H1 (cell line): ENCODE data around the gene GPR156. TPM values are rescaled to one million over a fixed set of nuclear protein-coding genes. Genes with fewer than 3 reads are reported as not detected.

Experiments
- CTCF ChIA-PET: fragments of 300-600 bp; sonication (Branson Sonifier 250); formaldehyde crosslinking; loops from one replicate; lab custom pipeline; 2021; ENCODE audit not compliant: partially characterized antibody; lab: Charles Lee
- POLR2A ChIA-PET: fragments of 300-600 bp; sonication (Branson Sonifier 250); formaldehyde crosslinking; loops from one replicate; lab custom pipeline; 2021; ENCODE audit warnings: inconsistent platforms; ENCODE audit not compliant: partially characterized antibody; lab: Charles Lee
- DNase-seq, 2 experiments: peaks; one replicate each; pipeline versions ENCODE4 v3.0.0 to v3.0.0-alpha.2; 2010 to 2022; ENCODE audit warnings: low spot score in 2 of 2, low read depth in 1 of 2, mixed read lengths in 1 of 2
- FAIRE-seq: peaks from 2 replicates; lab custom pipeline; 2011; peaks lifted over from hg19 to GRCh38; lab: Jason Lieb, UNC
- H2AFZ ChIP-seq: 2 replicates; pipeline ENCODE4 v1.8.1; 2012; ENCODE audit warnings: low read length, inconsistent platforms
- H2AK5ac ChIP-seq: 2 replicates; pipeline ENCODE4 v1.6.1; 2013; ENCODE audit warnings: low read depth, low read length
- H2BK120ac ChIP-seq: replicated peaks from 2 replicates; pipeline ENCODE3; 2013; ENCODE audit warnings: low read depth, low read length, inconsistent platforms
- H2BK12ac ChIP-seq: 2 replicates; pipeline ENCODE4 v1.6.1; 2013; ENCODE audit warnings: low read depth, low read length
- H2BK15ac ChIP-seq: 2 replicates; pipeline ENCODE4 v1.6.1; 2013; ENCODE audit warnings: low read length
- H2BK20ac ChIP-seq: 2 replicates; pipeline ENCODE4 v1.6.1; 2013; ENCODE audit warnings: low read length
- H2BK5ac ChIP-seq: 2 replicates; pipeline ENCODE4 v1.6.1; 2013; ENCODE audit warnings: low read depth, low read length
- H3K14ac ChIP-seq: 2 replicates; pipeline ENCODE4 v1.6.1; 2013; ENCODE audit warnings: inconsistent platforms; ENCODE audit not compliant: insufficient read length
- H3K18ac ChIP-seq: 2 replicates; pipeline ENCODE4 v1.6.1; 2013; ENCODE audit warnings: low read length; ENCODE audit errors: extremely low read depth
- H3K23ac ChIP-seq: 2 replicates; pipeline ENCODE4 v1.6.1; 2013; ENCODE audit warnings: inconsistent platforms; ENCODE audit not compliant: insufficient read length
- H3K23me2 ChIP-seq: 2 replicates; pipeline ENCODE4 v1.6.1; 2013; ENCODE audit warnings: low read depth, low read length
- H3K27ac ChIP-seq: 2 replicates; pipeline ENCODE4 v1.6.1; 2011; ENCODE audit warnings: low read depth, low read length, inconsistent platforms
- H3K27me3 ChIP-seq, 4 experiments: replicated peaks in 1 of 4; 1 replicate in 1 of 4; 2 replicates in 3 of 4; pipeline versions ENCODE4 v1.6.1 to v1.8.1; 2011 to 2013; ENCODE audit warnings: low read length in 3 of 4, mild to moderate bottlenecking in 3 of 4, inconsistent platforms in 2 of 4, mixed read lengths in 2 of 4, moderate library complexity in 1 of 4; ENCODE audit not compliant: control insufficient read depth in 3 of 4, insufficient read depth in 3 of 4; ENCODE audit errors: extremely low read depth in 1 of 4
- H3K36me3 ChIP-seq, 4 experiments: 2 replicates each; pipeline versions ENCODE4 v1.6.1 to v1.8.1; 2011 to 2013; ENCODE audit warnings: mild to moderate bottlenecking in 4 of 4, low read length in 3 of 4, moderate library complexity in 2 of 4, control low read depth in 1 of 4, inconsistent platforms in 1 of 4; ENCODE audit not compliant: insufficient read depth in 4 of 4, control insufficient read depth in 2 of 4
- H3K4ac ChIP-seq: replicated peaks from 2 replicates; pipeline ENCODE3; 2013; ENCODE audit warnings: low read length, low read depth, mixed read lengths, inconsistent platforms; ENCODE audit not compliant: insufficient read length
- H3K4me1 ChIP-seq, 4 experiments: replicated peaks in 1 of 4; 1 replicate in 1 of 4; 2 replicates in 3 of 4; pipeline versions ENCODE4 v1.6.1 to v1.8.1; 2011 to 2013; ENCODE audit warnings: low read length in 3 of 4, inconsistent platforms in 2 of 4, mixed read lengths in 1 of 4; ENCODE audit not compliant: insufficient read depth in 4 of 4, control insufficient read depth in 3 of 4
- H3K4me2 ChIP-seq, 2 experiments: 2 replicates each; pipeline versions ENCODE4 v1.6.1 to v1.8.1; 2011 to 2013; ENCODE audit warnings: low read depth in 2 of 2, low read length in 2 of 2, control low read depth in 1 of 2, inconsistent platforms in 1 of 2, mild to moderate bottlenecking in 1 of 2; ENCODE audit not compliant: insufficient read depth in 1 of 2
- H3K4me3 ChIP-seq, 4 experiments: fragments of 200-600, 300-600 bp in 1 of 4; sonication (generic), shearing (Covaris generic), sonication (Bioruptor Twin) in 1 of 4; 2 replicates each; pipeline versions ENCODE4 v1.5.1 to v1.8.1; 2011 to 2016; ENCODE audit warnings: low read length in 4 of 4, low read depth in 3 of 4, control low read depth in 2 of 4, inconsistent platforms in 2 of 4, mild to moderate bottlenecking in 2 of 4, mixed read lengths in 1 of 4, moderate library complexity in 1 of 4; ENCODE audit not compliant: insufficient read depth in 2 of 4; ENCODE audit errors: extremely low read depth in 1 of 4
- H3K56ac ChIP-seq: replicated peaks from 2 replicates; pipeline ENCODE3; 2013; ENCODE audit warnings: low read depth, mild to moderate bottlenecking, mixed read lengths, low read length, inconsistent platforms; ENCODE audit not compliant: insufficient read length
- H3K79me1 ChIP-seq: 2 replicates; pipeline ENCODE4 v1.6.1; 2013; ENCODE audit warnings: low read depth, low read length, control low read depth
- H3K79me2 ChIP-seq, 2 experiments: 2 replicates each; pipeline versions ENCODE4 v1.6.1 to v1.8.1; 2012 to 2013; ENCODE audit warnings: low read length in 2 of 2, mild to moderate bottlenecking in 2 of 2, inconsistent platforms in 1 of 2; ENCODE audit not compliant: insufficient read depth in 2 of 2, control insufficient read depth in 1 of 2
- H3K9ac ChIP-seq, 4 experiments: replicated peaks in 1 of 4; 1 replicate in 1 of 4; 2 replicates in 3 of 4; pipeline versions ENCODE4 v1.6.1 to v1.8.1; 2011 to 2013; ENCODE audit warnings: low read depth in 3 of 4, low read length in 3 of 4, control low read depth in 2 of 4, mild to moderate bottlenecking in 2 of 4, moderate library complexity in 2 of 4, inconsistent platforms in 1 of 4; ENCODE audit errors: extremely low read depth in 1 of 4
- H3K9me3 ChIP-seq, 2 experiments: 2 replicates each; pipeline versions ENCODE4 v1.6.1 to v1.8.1; 2012 to 2013; ENCODE audit warnings: mild to moderate bottlenecking in 2 of 2, moderate library complexity in 2 of 2, control low read depth in 1 of 2, inconsistent platforms in 1 of 2, low read depth in 1 of 2, low read length in 1 of 2, mixed read lengths in 1 of 2; ENCODE audit not compliant: insufficient read depth in 2 of 2
- H4K20me1 ChIP-seq, 2 experiments: replicated peaks in 1 of 2; 2 replicates each; pipeline versions ENCODE3 to v1.8.1; 2011 to 2013; ENCODE audit warnings: inconsistent platforms in 2 of 2, low read length in 2 of 2, mild to moderate bottlenecking in 1 of 2; ENCODE audit not compliant: insufficient read depth in 2 of 2, control insufficient read depth in 1 of 2
- H4K5ac ChIP-seq: 2 replicates; pipeline ENCODE4 v1.6.1; 2013; ENCODE audit warnings: low read length, low read depth, mixed read lengths, inconsistent platforms; ENCODE audit not compliant: insufficient read length
- H4K8ac ChIP-seq: 2 replicates; pipeline ENCODE4 v1.8.0; 2013; ENCODE audit warnings: mild to moderate bottlenecking, moderate library complexity, low read length, inconsistent platforms; ENCODE audit not compliant: insufficient read depth; ENCODE audit errors: extremely low read depth
- H4K91ac ChIP-seq: replicated peaks from 2 replicates; pipeline ENCODE3; 2013; ENCODE audit warnings: low read length, mixed read lengths, inconsistent platforms; ENCODE audit not compliant: insufficient read length
- polyA plus RNA-seq, 7 experiments: library from polyadenylated mRNA; depleted of rRNA in 3 of 7; stranded (reverse) in 5 of 7; unstranded in 2 of 7; fragments of >200 nt in 5 of 7; fragments of 200-250 nt in 2 of 7; gene quantifications; 1 replicate in 5 of 7; 2 replicates in 1 of 7; 4 replicates in 1 of 7; pipeline versions ENCODE4 v1.2.1 to v1.2.3, GENCODE V29; 2011 to 2013; ENCODE audit warnings: missing spikeins in 2 of 7, mixed read lengths in 2 of 7
- total RNA-seq: library from RNA; stranded (reverse); fragmentation: NEBNext Ultra II Directional; extraction: Animal tissue kit (Norgen Biotek cat#: 25700); gene quantifications from 2 replicates; pipeline ENCODE4 v1.2.1, GENCODE V29; 2021
- TF ChIP-seq, protein P1 (sequence below): fragments of 300-600 bp; sonication (generic); IDR thresholded peaks from 2 replicates; pipeline ENCODE4 v1.7.1; 2012; ENCODE audit warnings: low read length, moderate library complexity, mild to moderate bottlenecking, inconsistent platforms; ENCODE audit not compliant: insufficient replicate concordance

GPR156 gene
- total and polyA plus RNA-seq, 2 of the 8 experiments (the other 6 are each of a cell fraction or from before 2014, with no cell fraction given), result 1.6 to 1.8 TPM

DNA sequence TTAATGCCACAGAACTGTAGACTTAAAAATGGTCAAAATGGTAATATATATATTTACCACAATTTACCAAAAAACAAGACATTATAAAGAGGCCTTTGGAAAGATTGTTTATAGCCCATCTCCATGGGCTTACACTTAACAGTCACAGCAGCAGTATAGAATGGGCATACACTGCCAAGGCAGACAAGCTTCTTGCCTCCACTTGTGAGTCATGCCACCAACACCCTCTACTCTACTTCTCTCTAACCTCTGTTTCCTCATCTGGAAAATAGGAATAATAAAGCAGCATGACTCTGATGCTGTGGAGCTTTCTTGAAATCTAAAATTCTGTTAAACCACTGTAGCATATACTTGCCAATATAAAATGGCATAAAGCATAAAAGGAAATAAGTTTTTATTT, 14.4 kb upstream of the GPR156 start:
- no peak overlapping the region for H3K4me2 ChIP-seq
- POLR2A ChIA-PET, result no interaction called here
- H3K27ac ChIP-seq, result no peak overlapping the region
- no peak overlapping the region for H4K5ac ChIP-seq
- no peaks in the 10 kb centered on the region for H4K20me1 ChIP-seq
- no peak overlapping the region for H4K91ac ChIP-seq
- no peak overlapping the region for H2AFZ ChIP-seq
- no peaks in the 10 kb centered on the region for H3K9me3 ChIP-seq
- H3K4me3 ChIP-seq, result no peak overlapping the region
- CTCF ChIA-PET, result interaction anchor here (0.7 kb wide), 1 partner anchor 147 kb away, joined by 3 read pairs; no protein-coding TSS in a partner anchor
- H3K27me3 ChIP-seq, result peaks cover 0 to 1% (median 0%) of the 10 kb centered on the region in 4 experiments; a peak in 1 of 7 replicates
- H3K18ac ChIP-seq, result no peak overlapping the region
- H2AK5ac ChIP-seq, result no peak overlapping the region
- no peak overlapping the region for H3K4ac ChIP-seq
- H3K4me1 ChIP-seq, result peaks cover 0 to 3% (median 0%) of the 10 kb centered on the region in 4 experiments; a peak in 1 of 7 replicates
- no peak overlapping the region for H3K56ac ChIP-seq
- no peaks in the 10 kb centered on the region for H3K79me1 ChIP-seq
- no peak overlapping the region for H2BK20ac ChIP-seq
- H2BK15ac ChIP-seq, result no peak overlapping the region
- no peaks in the 10 kb centered on the region for H3K79me2 ChIP-seq
- H3K9ac ChIP-seq, result no peak overlapping the region
- FAIRE-seq (no peak), DNase-seq (no peak)
- no peak overlapping the region for H3K23ac ChIP-seq
- no peak overlapping the region for H2BK12ac ChIP-seq
- no peak overlapping the region for H4K8ac ChIP-seq
- no peak overlapping the region for H2BK120ac ChIP-seq
- H3K23me2 ChIP-seq, result no peaks in the 10 kb centered on the region; the same call in 1 of the 2 replicates
- no peak overlapping the region for H3K14ac ChIP-seq
- H2BK5ac ChIP-seq, result no peak overlapping the region
- no peaks in the 10 kb centered on the region for H3K36me3 ChIP-seq
- TF ChIP-seq, protein P1, sequence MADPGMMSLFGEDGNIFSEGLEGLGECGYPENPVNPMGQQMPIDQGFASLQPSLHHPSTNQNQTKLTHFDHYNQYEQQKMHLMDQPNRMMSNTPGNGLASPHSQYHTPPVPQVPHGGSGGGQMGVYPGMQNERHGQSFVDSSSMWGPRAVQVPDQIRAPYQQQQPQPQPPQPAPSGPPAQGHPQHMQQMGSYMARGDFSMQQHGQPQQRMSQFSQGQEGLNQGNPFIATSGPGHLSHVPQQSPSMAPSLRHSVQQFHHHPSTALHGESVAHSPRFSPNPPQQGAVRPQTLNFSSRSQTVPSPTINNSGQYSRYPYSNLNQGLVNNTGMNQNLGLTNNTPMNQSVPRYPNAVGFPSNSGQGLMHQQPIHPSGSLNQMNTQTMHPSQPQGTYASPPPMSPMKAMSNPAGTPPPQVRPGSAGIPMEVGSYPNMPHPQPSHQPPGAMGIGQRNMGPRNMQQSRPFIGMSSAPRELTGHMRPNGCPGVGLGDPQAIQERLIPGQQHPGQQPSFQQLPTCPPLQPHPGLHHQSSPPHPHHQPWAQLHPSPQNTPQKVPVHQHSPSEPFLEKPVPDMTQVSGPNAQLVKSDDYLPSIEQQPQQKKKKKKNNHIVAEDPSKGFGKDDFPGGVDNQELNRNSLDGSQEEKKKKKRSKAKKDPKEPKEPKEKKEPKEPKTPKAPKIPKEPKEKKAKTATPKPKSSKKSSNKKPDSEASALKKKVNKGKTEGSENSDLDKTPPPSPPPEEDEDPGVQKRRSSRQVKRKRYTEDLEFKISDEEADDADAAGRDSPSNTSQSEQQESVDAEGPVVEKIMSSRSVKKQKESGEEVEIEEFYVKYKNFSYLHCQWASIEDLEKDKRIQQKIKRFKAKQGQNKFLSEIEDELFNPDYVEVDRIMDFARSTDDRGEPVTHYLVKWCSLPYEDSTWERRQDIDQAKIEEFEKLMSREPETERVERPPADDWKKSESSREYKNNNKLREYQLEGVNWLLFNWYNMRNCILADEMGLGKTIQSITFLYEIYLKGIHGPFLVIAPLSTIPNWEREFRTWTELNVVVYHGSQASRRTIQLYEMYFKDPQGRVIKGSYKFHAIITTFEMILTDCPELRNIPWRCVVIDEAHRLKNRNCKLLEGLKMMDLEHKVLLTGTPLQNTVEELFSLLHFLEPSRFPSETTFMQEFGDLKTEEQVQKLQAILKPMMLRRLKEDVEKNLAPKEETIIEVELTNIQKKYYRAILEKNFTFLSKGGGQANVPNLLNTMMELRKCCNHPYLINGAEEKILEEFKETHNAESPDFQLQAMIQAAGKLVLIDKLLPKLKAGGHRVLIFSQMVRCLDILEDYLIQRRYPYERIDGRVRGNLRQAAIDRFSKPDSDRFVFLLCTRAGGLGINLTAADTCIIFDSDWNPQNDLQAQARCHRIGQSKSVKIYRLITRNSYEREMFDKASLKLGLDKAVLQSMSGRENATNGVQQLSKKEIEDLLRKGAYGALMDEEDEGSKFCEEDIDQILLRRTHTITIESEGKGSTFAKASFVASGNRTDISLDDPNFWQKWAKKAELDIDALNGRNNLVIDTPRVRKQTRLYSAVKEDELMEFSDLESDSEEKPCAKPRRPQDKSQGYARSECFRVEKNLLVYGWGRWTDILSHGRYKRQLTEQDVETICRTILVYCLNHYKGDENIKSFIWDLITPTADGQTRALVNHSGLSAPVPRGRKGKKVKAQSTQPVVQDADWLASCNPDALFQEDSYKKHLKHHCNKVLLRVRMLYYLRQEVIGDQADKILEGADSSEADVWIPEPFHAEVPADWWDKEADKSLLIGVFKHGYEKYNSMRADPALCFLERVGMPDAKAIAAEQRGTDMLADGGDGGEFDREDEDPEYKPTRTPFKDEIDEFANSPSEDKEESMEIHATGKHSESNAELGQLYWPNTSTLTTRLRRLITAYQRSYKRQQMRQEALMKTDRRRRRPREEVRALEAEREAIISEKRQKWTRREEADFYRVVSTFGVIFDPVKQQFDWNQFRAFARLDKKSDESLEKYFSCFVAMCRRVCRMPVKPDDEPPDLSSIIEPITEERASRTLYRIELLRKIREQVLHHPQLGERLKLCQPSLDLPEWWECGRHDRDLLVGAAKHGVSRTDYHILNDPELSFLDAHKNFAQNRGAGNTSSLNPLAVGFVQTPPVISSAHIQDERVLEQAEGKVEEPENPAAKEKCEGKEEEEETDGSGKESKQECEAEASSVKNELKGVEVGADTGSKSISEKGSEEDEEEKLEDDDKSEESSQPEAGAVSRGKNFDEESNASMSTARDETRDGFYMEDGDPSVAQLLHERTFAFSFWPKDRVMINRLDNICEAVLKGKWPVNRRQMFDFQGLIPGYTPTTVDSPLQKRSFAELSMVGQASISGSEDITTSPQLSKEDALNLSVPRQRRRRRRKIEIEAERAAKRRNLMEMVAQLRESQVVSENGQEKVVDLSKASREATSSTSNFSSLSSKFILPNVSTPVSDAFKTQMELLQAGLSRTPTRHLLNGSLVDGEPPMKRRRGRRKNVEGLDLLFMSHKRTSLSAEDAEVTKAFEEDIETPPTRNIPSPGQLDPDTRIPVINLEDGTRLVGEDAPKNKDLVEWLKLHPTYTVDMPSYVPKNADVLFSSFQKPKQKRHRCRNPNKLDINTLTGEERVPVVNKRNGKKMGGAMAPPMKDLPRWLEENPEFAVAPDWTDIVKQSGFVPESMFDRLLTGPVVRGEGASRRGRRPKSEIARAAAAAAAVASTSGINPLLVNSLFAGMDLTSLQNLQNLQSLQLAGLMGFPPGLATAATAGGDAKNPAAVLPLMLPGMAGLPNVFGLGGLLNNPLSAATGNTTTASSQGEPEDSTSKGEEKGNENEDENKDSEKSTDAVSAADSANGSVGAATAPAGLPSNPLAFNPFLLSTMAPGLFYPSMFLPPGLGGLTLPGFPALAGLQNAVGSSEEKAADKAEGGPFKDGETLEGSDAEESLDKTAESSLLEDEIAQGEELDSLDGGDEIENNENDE, result no peak
